HepG2 (cell line): ENCODE data around the gene SNX21. TPM values are rescaled to one million over a fixed set of nuclear protein-coding genes. Genes with fewer than 3 reads are reported as not detected.

ENCODE experiments used
- ATAC-seq: fragments of 200-7000 bp; cut with Tn5 transposase; 3 replicates; pipeline ENCODE4 v1.9.1; 2020; ENCODE audit warnings: mild to moderate bottlenecking, moderate library complexity
- BruUV-seq: library from RNA; stranded (reverse); fragments of 400-500 nt; replicated peaks from 2 replicates; lab custom pipeline; 2021; lab: Mats Ljungman, UMichigan
- CTCF ChIA-PET: fragments of 300-600 bp; formaldehyde crosslinking; extraction: SDS; loops from one replicate; lab custom pipeline; 2021; ENCODE audit warnings: low total read pairs, inconsistent platforms, low intra/inter-chr PET ratio; lab: Yijun Ruan, JAX
- POLR2A ChIA-PET: fragments of 350-600 bp; sonication (Branson Sonifier 250); formaldehyde crosslinking; loops from one replicate; lab custom pipeline; 2020; ENCODE audit warnings: antibody characterized with exemption, inconsistent platforms; lab: Yijun Ruan, JAX
- DNase-seq: peaks from one replicate; pipeline ENCODE4 v3.0.0-alpha.2; 2015; ENCODE audit warnings: low spot score
- FAIRE-seq: peaks from 3 replicates; lab custom pipeline; 2011; peaks lifted over from hg19 to GRCh38; lab: Jason Lieb, UNC
- H2AFZ ChIP-seq: one replicate; pipeline ENCODE4 v1.6.1; 2011; ENCODE audit warnings: low read length, inconsistent platforms
- H3K27ac ChIP-seq: fragments of 300-600 bp; 3 replicates; pipeline ENCODE4 v1.8.0; 2011; ENCODE audit warnings: mixed run types, mild to moderate bottlenecking, mixed read lengths, low read length, inconsistent platforms; ENCODE audit not compliant: insufficient read depth; ENCODE audit errors: extremely low read length
- H3K27me3 ChIP-seq, 2 experiments: fragments of 200-600 bp in 1 of 2; 2 replicates in 1 of 2; 3 replicates in 1 of 2; pipeline versions ENCODE4 v1.6.0 to v1.8.0; 2011; ENCODE audit warnings: low read length in 2 of 2, mild to moderate bottlenecking in 2 of 2, moderate library complexity in 2 of 2, inconsistent platforms in 1 of 2; ENCODE audit not compliant: insufficient read depth in 2 of 2, control insufficient read depth in 1 of 2
- H3K36me3 ChIP-seq, 2 experiments: fragments of 200-600 bp in 1 of 2; replicated peaks in 1 of 2; 2 replicates in 1 of 2; 3 replicates in 1 of 2; pipeline versions ENCODE4 v1.5.1 to v1.8.0; 2011; ENCODE audit warnings: low read length in 2 of 2, inconsistent platforms in 1 of 2; ENCODE audit not compliant: insufficient read depth in 2 of 2, control insufficient read depth in 1 of 2
- H3K4me1 ChIP-seq: 2 replicates; pipeline ENCODE4 v1.5.1; 2012; ENCODE audit warnings: low read length, inconsistent platforms; ENCODE audit not compliant: insufficient read depth
- H3K4me2 ChIP-seq: 2 replicates; pipeline ENCODE4 v1.6.0; 2011; ENCODE audit warnings: low read depth, low read length, inconsistent platforms
- H3K4me3 ChIP-seq, 3 experiments: fragments of 200-600 bp in 1 of 3; sonication (generic), shearing (Covaris generic) in 1 of 3; replicated peaks in 1 of 3; 2 replicates each; pipeline ENCODE4 v1.5.1; 2011 to 2016; ENCODE audit warnings: low read length in 3 of 3, inconsistent platforms in 2 of 3, low read depth in 2 of 3, mild to moderate bottlenecking in 2 of 3, control low read depth in 1 of 3, mixed read lengths in 1 of 3; ENCODE audit not compliant: insufficient read depth in 1 of 3
- H3K79me2 ChIP-seq: one replicate; pipeline ENCODE4 v1.6.1; 2011; ENCODE audit warnings: low read length, inconsistent platforms; ENCODE audit not compliant: insufficient read depth
- H3K9ac ChIP-seq: 2 replicates; pipeline ENCODE4 v1.6.0; 2011; ENCODE audit warnings: mild to moderate bottlenecking, low read depth, low read length, inconsistent platforms; ENCODE audit not compliant: insufficient read depth
- H3K9me3 ChIP-seq: 2 replicates; pipeline ENCODE4 v1.5.1; 2012; ENCODE audit warnings: mild to moderate bottlenecking, low read length
- H4K20me1 ChIP-seq: 2 replicates; pipeline ENCODE4 v1.6.0; 2011; ENCODE audit warnings: inconsistent platforms, mild to moderate bottlenecking, low read length, moderate library complexity; ENCODE audit not compliant: insufficient read depth
- CHD4 ChIP-seq: fragments of 200-600 bp; sonication (generic); IDR thresholded peaks from 2 replicates; pipeline ENCODE4 v1.7.0; 2017; ENCODE audit warnings: mild to moderate bottlenecking, low read length, borderline replicate concordance
- FOXA1 ChIP-seq, 2 experiments: fragments of 450-650 bp in 1 of 2; sonication (generic) in 1 of 2; formaldehyde crosslinking in 1 of 2; IDR thresholded peaks; 2 replicates each; pipeline versions ENCODE4 v1.4.0 to v1.6.1; 2016 to 2020; ENCODE audit warnings: missing genetic modification reagents in 1 of 2
- HNRNPLL ChIP-seq: fragments of 200-400 bp; formaldehyde crosslinking; IDR thresholded peaks from 2 replicates; pipeline ENCODE4 v1.6.1; 2017; ENCODE audit warnings: mild to moderate bottlenecking, low read depth, low read length; ENCODE audit not compliant: poor library complexity, severe bottlenecking
- ISX ChIP-seq: sonication (generic); formaldehyde crosslinking; conservative IDR thresholded peaks from 2 replicates; pipeline ENCODE4 v1.5.0; 2020; ENCODE audit warnings: missing genetic modification reagents
- JDP2 ChIP-seq: sonication (generic); formaldehyde crosslinking; IDR thresholded peaks from 2 replicates; pipeline ENCODE4 v1.8.1; 2022; ENCODE audit warnings: missing genetic modification reagents, borderline replicate concordance
- NKX3-1 ChIP-seq: sonication (generic); formaldehyde crosslinking; IDR thresholded peaks from 2 replicates; pipeline ENCODE4 v1.5.0; 2020; ENCODE audit warnings: missing genetic modification reagents
- SUZ12 ChIP-seq: fragments of 150-350 bp; IDR thresholded peaks from 2 replicates; pipeline ENCODE4 v1.6.1; 2014; ENCODE audit warnings: low read depth, low read length
- TAF15 ChIP-seq: fragments of 200-400 bp; formaldehyde crosslinking; IDR thresholded peaks from one replicate; pipeline ENCODE4 v1.6.1; 2018; ENCODE audit warnings: mild to moderate bottlenecking, low read depth, low read length; ENCODE audit not compliant: poor library complexity, severe bottlenecking
- ZMYM4 ChIP-seq: sonication (generic); formaldehyde crosslinking; IDR thresholded peaks from 2 replicates; pipeline ENCODE4 v1.8.1; 2023; ENCODE audit warnings: mild to moderate bottlenecking, missing genetic modification reagents
- ZNF510 ChIP-seq: sonication (generic); formaldehyde crosslinking; IDR thresholded peaks from 2 replicates; pipeline ENCODE4 v1.4.0; 2020; ENCODE audit warnings: low read depth, mild to moderate bottlenecking, missing genetic modification reagents
- ZNF629 ChIP-seq: sonication (generic); formaldehyde crosslinking; conservative IDR thresholded peaks from 2 replicates; pipeline ENCODE4 v1.5.0; 2020; ENCODE audit warnings: missing genetic modification reagents
- ZNF770 ChIP-seq: sonication (generic); formaldehyde crosslinking; IDR thresholded peaks from 2 replicates; pipeline ENCODE4 v1.5.0; 2020; ENCODE audit warnings: mild to moderate bottlenecking, missing genetic modification reagents
- WGBS: methylation state at CpG from one replicate; pipeline ENCODE4 v1.1.6; 2017; ENCODE audit warnings: low lambda C conversion rate; 5-methylcytosine and 5-hydroxymethylcytosine counted together
- in situ Hi-C: cut with HindIII; loops from 2 replicates; pipeline ENCODE4 v1.10.0; 2017; ENCODE audit warnings: low pct_unique_long_range_greater_than_20kb; ENCODE audit not compliant: extremely low pct_ligation_motif_present
- intact Hi-C: fragments of 100-400 bp; cut with micrococcal nuclease; formaldehyde crosslinking; loops from one replicate; pipeline ENCODE4 v1.10.0; 2022; ENCODE audit not compliant: unreplicated experiment
- polyA plus RNA-seq, 8 experiments: library from polyadenylated mRNA; depleted of rRNA in 3 of 8; stranded (reverse) in 7 of 8; unstranded in 1 of 8; fragments of >200 nt; fragmentation: Illumina TruSeq in 4 of 8; extraction: Trizol in 4 of 8; gene quantifications; 2 replicates each; pipeline versions ENCODE4 v1.2.1 to v1.2.3, GENCODE V29; 2011 to 2016; ENCODE audit warnings: low read depth in 4 of 8, missing spikeins in 1 of 8, mixed read lengths in 1 of 8; ENCODE audit not compliant: insufficient read depth in 1 of 8
- total RNA-seq, 5 experiments: library from RNA; depleted of rRNA; stranded (reverse); fragments of >200 nt; fragmentation: Illumina TruSeq; extraction: Trizol; gene quantifications; 2 replicates each; pipeline ENCODE4 v1.2.3, GENCODE V29; 2016; ENCODE audit warnings: low read depth in 1 of 5
- TF ChIP-seq, protein P1 (sequence below): sonication (generic); formaldehyde crosslinking; IDR thresholded peaks from 2 replicates; pipeline ENCODE4 v1.5.0; 2020; ENCODE audit warnings: missing genetic modification reagents
- TF ChIP-seq, protein P2 (sequence below): sonication (generic); formaldehyde crosslinking; IDR thresholded peaks from 2 replicates; pipeline ENCODE4 v1.4.0; 2020; ENCODE audit warnings: missing genetic modification reagents

The SNX21 gene
- total and polyA plus RNA-seq, 2 of the 13 experiments (the other 11 are each of a cell fraction or from before 2014, with no cell fraction given), result 7.7 to 12.8 TPM

- POLR2A ChIA-PET, result interaction anchor here (0.5 to 1.6 kb wide), 2 partner anchors 59 to 146 kb away, joined by 3 read pairs; partner anchors contain the start of gene ZSWIM1
- no peak overlapping the region for H3K27ac ChIP-seq
- TF ChIP-seq ZNF770 (CRISPR knock-in tag) (no peak), ZNF629 (CRISPR knock-in tag) (peak; percentile 88), ZNF510 (CRISPR knock-in tag) (no peak), ZMYM4 (no peak), CHD4 (peak; percentile 67; the same call in 1 of the 2 replicates)
- TF ChIP-seq, all 625 proteins: peak for 2
- WGBS, result 6% methylated on average over 2 of the region's 2 CpGs
- no peak overlapping the region for H2AFZ ChIP-seq
- CTCF ChIA-PET, result no interaction called here
- intact Hi-C loops (no loop called here), in situ Hi-C loops (no loop called here)
- no peak overlapping the region for H3K9ac ChIP-seq
- H3K79me2 ChIP-seq, result no peaks in the 10 kb centered on the region
- H3K4me3 ChIP-seq, result no peak overlapping the region
- H3K9me3 ChIP-seq, result no peaks in the 10 kb centered on the region
- BruUV-seq, result no TSS peak
- no peaks in the 10 kb centered on the region for H3K27me3 ChIP-seq
- H4K20me1 ChIP-seq, result no peaks in the 10 kb centered on the region
- DNase-seq (no peak), FAIRE-seq (no peak), ATAC-seq (no peak)
- peaks cover 40% of the 10 kb centered on the region for H3K4me1 ChIP-seq
- no peak overlapping the region for H3K4me2 ChIP-seq
- H3K36me3 ChIP-seq, result no peaks in the 10 kb centered on the region
Observed at GRCh38 chr20:45821947-45822346, 11.7 kb upstream of the SNX21 start.

DNA sequence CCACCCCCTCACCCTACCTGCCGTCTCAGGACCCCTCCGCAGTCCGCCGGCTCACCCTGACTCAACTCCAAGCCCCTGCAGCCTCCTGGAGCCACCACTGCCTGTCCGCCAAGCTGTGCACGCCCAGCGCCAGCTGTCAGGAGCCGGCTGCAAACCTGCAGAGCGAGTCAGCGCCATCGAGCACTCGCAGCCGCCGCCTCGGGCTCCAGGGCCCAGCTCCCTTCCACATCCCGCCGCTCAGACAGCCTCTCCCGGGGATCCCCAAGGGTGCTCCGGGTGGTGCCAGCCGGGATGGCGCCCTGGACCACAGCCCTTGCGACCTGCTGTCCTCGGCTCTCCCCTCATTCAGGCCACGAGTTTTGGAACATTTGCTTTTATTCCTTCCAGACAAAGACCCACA is 10.7 kb upstream of the SNX21 start:
- H3K4me3 ChIP-seq, result no peak overlapping the region
- H2AFZ ChIP-seq, result no peak overlapping the region
- H3K9ac ChIP-seq, result no peak overlapping the region

More for the DNA sequence above, 10.7 kb upstream of the SNX21 start:
- Histone ChIP-seq H3K9me3 (no peaks in the 10 kb centered on the region), H3K4me2 (no peak overlapping the region), H4K20me1 (no peaks in the 10 kb centered on the region), H3K27ac (no peak overlapping the region), H3K27me3 (no peaks in the 10 kb centered on the region)
- BruUV-seq, result no TSS peak
- FAIRE-seq (no peak), DNase-seq (no peak)
- 69% methylated on average over 24 of the region's 24 CpGs for WGBS
- in situ Hi-C loops, result no loop called here
- intact Hi-C loops, result no loop called here
- POLR2A ChIA-PET, result interaction anchor here (1.0 to 1.6 kb wide), 2 partner anchors 11 to 58 kb away, joined by 3 read pairs; partner anchors contain the start of genes SNX21 and ZSWIM1
- TF ChIP-seq HNRNPLL, result peak; percentile 25
- TF ChIP-seq NKX3-1 (CRISPR knock-in tag), result no peak
- TF ChIP-seq SUZ12, result no peak
- TF ChIP-seq, protein P1, sequence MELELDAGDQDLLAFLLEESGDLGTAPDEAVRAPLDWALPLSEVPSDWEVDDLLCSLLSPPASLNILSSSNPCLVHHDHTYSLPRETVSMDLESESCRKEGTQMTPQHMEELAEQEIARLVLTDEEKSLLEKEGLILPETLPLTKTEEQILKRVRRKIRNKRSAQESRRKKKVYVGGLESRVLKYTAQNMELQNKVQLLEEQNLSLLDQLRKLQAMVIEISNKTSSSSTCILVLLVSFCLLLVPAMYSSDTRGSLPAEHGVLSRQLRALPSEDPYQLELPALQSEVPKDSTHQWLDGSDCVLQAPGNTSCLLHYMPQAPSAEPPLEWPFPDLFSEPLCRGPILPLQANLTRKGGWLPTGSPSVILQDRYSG (CRISPR knock-in tag), result no peak
- TF ChIP-seq JDP2 (CRISPR knock-in tag), result no peak
- no peak for TF ChIP-seq TAF15
- TF ChIP-seq, protein P2, sequence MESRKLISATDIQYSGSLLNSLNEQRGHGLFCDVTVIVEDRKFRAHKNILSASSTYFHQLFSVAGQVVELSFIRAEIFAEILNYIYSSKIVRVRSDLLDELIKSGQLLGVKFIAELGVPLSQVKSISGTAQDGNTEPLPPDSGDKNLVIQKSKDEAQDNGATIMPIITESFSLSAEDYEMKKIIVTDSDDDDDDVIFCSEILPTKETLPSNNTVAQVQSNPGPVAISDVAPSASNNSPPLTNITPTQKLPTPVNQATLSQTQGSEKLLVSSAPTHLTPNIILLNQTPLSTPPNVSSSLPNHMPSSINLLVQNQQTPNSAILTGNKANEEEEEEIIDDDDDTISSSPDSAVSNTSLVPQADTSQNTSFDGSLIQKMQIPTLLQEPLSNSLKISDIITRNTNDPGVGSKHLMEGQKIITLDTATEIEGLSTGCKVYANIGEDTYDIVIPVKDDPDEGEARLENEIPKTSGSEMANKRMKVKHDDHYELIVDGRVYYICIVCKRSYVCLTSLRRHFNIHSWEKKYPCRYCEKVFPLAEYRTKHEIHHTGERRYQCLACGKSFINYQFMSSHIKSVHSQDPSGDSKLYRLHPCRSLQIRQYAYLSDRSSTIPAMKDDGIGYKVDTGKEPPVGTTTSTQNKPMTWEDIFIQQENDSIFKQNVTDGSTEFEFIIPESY (CRISPR knock-in tag), result peak; percentile 84
- no peak for TF ChIP-seq ISX
- no peak for TF ChIP-seq FOXA1 (IDR thresholded peaks at IDR 0.05)
- TF ChIP-seq FOXA1 (CRISPR knock-in tag; IDR thresholded peaks at IDR 0.05), result no peak
- TF ChIP-seq, all 625 proteins: peak for 2
- Histone ChIP-seq H3K79me2 (no peaks in the 10 kb centered on the region), H3K36me3 (no peaks in the 10 kb centered on the region), H3K4me1 (peaks cover 49% of the 10 kb centered on the region)
- ATAC-seq, result no peak; the same call in 2 of the 3 replicates
- CTCF ChIA-PET, result interaction anchor here (2.4 kb wide), 1 partner anchor 141 kb away, joined by 15 read pairs; no protein-coding TSS in a partner anchor
